ACC112 (cell line): ENCODE data around the gene MBNL3.

ENCODE experiments used
- H2AFZ ChIP-seq: fragments of 200-600 bp; sonication (generic); one replicate; pipeline ENCODE4 v1.6.0; 2017; ENCODE audit warnings: antibody characterized with exemption, low read length; ENCODE audit not compliant: unreplicated experiment
- H3K27ac ChIP-seq: fragments of 200-600 bp; sonication (generic); 2 replicates; pipeline ENCODE4 v1.5.1; 2014; ENCODE audit warnings: low read depth, mild to moderate bottlenecking, antibody characterized with exemption, low read length, moderate library complexity
- H3K27me3 ChIP-seq: fragments of 200-600 bp; sonication (generic); 2 replicates; pipeline ENCODE4 v1.6.1; 2014; ENCODE audit warnings: mild to moderate bottlenecking, antibody characterized with exemption, low read length, moderate library complexity, mixed read lengths; ENCODE audit not compliant: insufficient read depth
- H3K36me3 ChIP-seq: fragments of 200-600 bp; sonication (generic); 2 replicates; pipeline ENCODE4 v1.6.1; 2016; ENCODE audit warnings: mild to moderate bottlenecking, antibody characterized with exemption, low read length, moderate library complexity, mixed read lengths; ENCODE audit not compliant: insufficient read depth
- H3K4me1 ChIP-seq: fragments of 200-600 bp; sonication (generic); one replicate; pipeline ENCODE4 v1.6.1; 2016; ENCODE audit warnings: low read length, mixed read lengths; ENCODE audit not compliant: insufficient read depth, unreplicated experiment, control insufficient read depth
- H3K4me3 ChIP-seq: fragments of 200-600 bp; sonication (generic); 2 replicates; pipeline ENCODE4 v1.5.1; 2014; ENCODE audit warnings: mild to moderate bottlenecking, low read depth, low read length
- H3K79me2 ChIP-seq: fragments of 200-600 bp; sonication (generic); one replicate; pipeline ENCODE4 v1.6.0; 2016; ENCODE audit warnings: low read length; ENCODE audit not compliant: control insufficient read depth, unreplicated experiment, insufficient read depth

MBNL3 gene

DNA sequence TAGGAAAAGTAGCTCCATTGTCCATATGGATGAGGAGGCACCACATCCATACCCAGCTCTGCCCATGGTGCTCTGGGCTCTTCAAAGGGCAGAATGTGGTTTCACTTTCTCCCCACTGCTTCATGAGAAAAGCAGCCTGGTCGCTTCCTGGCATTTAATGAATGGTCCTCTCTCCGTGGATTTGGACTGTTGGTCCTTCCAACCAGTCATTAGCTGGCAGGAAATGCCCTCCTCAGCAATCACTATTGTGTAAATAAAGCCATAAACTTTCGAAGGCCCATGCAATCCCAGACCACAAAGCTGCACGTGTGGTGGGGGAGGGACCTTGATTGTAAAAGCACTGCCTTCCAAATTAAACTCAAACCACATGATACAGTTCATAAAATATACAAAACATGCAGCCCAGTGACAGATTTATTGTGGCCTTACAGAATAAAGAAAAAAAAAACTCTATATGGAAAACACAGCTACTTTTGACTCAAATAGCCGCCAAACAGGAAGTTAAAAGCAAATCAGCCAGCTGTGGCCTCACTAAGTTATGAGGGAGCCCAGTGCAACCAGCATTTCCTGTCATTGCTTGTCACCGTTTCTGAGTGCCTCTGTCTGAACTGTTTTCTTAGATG lies 8.1 kb downstream of the MBNL3 start:
- peak overlapping the region; percentile 55 for H3K27ac ChIP-seq
- peaks cover 11% of the 10 kb centered on the region for H3K4me1 ChIP-seq
- no peaks in the 10 kb centered on the region for H3K36me3 ChIP-seq
- H3K27me3 ChIP-seq = no peaks in the 10 kb centered on the region
- peak overlapping the region; percentile 69 for H3K4me3 ChIP-seq
- H3K79me2 ChIP-seq = no peaks in the 10 kb centered on the region
- peak overlapping the region; percentile 53 for H2AFZ ChIP-seq

DNA sequence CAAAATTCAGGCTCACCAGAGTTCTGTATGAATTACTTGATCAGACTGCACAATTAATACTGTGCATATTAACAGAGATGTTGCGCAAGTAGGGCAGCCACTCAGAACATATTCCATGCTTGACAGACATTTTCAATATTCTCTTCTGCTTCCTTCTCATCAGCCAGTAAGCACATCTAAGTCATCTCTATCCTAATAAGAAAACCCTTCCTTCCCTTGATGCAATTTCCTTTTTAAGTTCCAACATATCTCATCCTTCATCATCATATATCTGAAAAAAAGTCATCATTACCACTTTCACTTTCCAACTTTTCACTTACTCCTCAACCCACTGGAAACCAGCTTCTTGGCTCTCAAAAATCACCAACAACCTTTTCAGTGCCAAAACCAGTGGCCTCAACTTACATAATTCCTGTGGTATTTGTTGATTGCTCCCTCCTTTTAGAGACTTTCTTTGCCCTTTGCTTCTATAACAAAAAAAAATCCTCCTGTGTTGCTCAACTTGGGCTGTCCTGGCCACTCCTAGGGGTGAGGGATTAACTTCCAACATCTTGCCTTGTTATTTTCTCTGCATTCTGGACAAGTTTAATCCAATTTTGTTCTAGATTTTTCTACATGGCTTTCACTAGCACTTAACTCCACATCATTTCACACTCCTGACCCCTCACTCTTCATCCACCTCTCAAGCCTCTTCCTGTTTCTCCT lies 14.1 kb downstream of the MBNL3 start:
- no peaks in the 10 kb centered on the region for H3K27me3 ChIP-seq
- H3K4me3 ChIP-seq = no peak overlapping the region
- H3K36me3 ChIP-seq = no peaks in the 10 kb centered on the region
- H3K79me2 ChIP-seq = no peaks in the 10 kb centered on the region
- no peaks in the 10 kb centered on the region for H3K4me1 ChIP-seq
- H2AFZ ChIP-seq = peak overlapping the region; percentile 36
- peak overlapping the region; percentile 39 for H3K27ac ChIP-seq

DNA sequence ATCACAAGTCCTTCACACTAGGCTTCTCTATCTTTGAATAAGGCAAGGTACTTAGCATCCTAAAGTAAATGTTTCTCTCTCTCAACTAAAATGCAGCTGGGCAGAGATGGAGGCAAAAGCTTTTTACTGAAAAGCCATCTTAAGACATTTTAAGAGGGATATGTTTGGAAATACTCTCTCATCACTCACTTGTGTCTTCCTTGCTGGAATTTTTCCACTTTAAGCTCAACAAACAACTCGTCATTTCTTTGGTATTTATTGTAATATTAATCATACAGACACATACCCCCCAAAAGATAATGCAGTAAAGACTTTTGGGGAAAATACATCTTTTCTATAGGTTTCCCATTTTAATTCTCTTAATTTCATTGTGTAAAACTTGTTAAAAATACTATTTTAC lies 16.4 kb downstream of the MBNL3 start:
- no peak overlapping the region for H3K4me3 ChIP-seq
- H2AFZ ChIP-seq = no peak overlapping the region
- H3K27ac ChIP-seq = no peak overlapping the region
- H3K27me3 ChIP-seq = no peaks in the 10 kb centered on the region
- no peaks in the 10 kb centered on the region for H3K79me2 ChIP-seq
- no peaks in the 10 kb centered on the region for H3K36me3 ChIP-seq
- no peaks in the 10 kb centered on the region for H3K4me1 ChIP-seq

DNA sequence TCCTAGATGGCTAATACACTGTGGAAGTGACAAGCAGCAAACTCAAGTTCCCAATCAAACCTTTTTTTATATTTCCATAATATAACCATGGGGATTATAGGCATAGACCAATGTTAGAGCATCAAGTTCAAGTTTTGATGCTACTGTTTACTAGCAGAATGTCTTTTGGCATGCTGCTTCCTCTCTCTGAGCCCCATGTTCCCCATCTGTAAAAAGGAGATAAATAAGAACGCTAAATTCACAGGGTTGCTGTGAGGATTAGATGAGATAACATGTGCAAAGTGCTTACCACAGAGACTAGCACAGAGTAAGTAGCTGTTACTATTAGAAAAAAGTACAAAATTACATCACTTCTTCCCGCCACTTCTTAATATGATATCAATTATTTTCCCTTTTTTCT lies 18.0 kb downstream of the MBNL3 start:
- no peaks in the 10 kb centered on the region for H3K79me2 ChIP-seq
- no peaks in the 10 kb centered on the region for H3K36me3 ChIP-seq
- H3K4me3 ChIP-seq = no peak overlapping the region
- no peaks in the 10 kb centered on the region for H3K27me3 ChIP-seq
- H2AFZ ChIP-seq = no peak overlapping the region
- H3K27ac ChIP-seq = no peak overlapping the region
- H3K4me1 ChIP-seq = no peaks in the 10 kb centered on the region

DNA sequence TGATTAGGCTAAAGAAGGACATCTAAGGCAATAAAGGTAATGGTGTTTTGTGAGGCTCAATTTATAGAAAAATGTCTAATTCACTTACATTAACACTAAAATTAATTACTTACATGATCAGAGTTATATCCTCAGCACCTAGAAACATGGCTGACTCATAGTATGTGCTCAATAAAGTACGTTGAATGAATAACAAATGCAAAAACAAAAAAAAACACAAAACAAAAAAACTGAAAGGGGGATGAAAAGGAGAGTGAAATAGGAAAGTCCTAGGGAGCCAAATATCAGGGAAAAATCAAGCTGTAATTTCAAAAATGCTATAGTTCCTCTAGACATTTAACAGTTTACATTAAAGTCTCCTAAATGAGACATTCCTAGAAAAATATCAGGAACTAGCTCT lies 18.7 kb downstream of the MBNL3 start:
- H3K36me3 ChIP-seq = no peaks in the 10 kb centered on the region
- no peak overlapping the region for H3K4me3 ChIP-seq
- H3K27ac ChIP-seq = no peak overlapping the region
- no peaks in the 10 kb centered on the region for H3K27me3 ChIP-seq
- H3K79me2 ChIP-seq = no peaks in the 10 kb centered on the region
- no peak overlapping the region for H2AFZ ChIP-seq
- H3K4me1 ChIP-seq = no peaks in the 10 kb centered on the region

DNA sequence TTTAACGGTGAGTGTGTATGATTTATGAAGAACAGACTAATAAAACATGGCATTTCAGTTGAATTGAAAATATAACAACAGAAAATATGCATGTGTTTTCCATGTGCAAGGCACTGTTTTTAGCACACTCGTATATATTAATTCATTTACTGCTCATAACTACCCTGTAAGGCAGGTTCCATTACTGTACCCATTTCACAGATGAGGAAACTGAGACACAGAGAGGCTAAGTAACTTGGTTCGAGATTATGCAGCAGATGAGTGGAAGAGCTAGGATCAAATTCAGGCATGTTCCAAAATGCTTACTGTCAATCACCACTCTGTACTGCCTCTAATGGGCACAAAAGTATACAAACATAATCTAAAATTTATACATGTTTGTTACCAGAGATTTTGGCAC lies 20.4 kb downstream of the MBNL3 start:
- Histone ChIP-seq H3K27ac (no peak overlapping the region), H3K79me2 (no peaks in the 10 kb centered on the region), H3K4me3 (no peak overlapping the region), H3K36me3 (no peaks in the 10 kb centered on the region), H2AFZ (no peak overlapping the region), H3K27me3 (no peaks in the 10 kb centered on the region), H3K4me1 (no peaks in the 10 kb centered on the region)

DNA sequence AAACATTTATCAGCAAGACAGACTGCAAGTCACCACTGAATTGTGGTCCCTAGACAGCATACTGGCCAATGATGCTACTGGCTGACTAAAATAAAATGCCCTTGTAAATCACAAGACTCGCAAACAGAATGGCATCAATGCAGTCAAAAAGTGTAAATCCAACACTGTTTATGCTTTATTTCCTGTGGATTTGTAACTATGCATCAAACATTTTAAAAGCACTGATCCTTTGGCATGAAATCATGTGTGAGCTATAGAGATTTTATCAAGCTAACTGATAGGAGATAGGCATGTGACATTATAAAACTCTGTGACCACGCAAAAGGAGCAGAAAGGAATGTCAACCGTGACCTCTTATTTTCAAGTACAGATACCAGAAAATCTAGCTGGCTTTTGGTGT lies 20.8 kb downstream of the MBNL3 start:
- Histone ChIP-seq H2AFZ (no peak overlapping the region), H3K27ac (no peak overlapping the region), H3K27me3 (no peaks in the 10 kb centered on the region), H3K4me1 (no peaks in the 10 kb centered on the region), H3K36me3 (no peaks in the 10 kb centered on the region), H3K4me3 (no peak overlapping the region), H3K79me2 (no peaks in the 10 kb centered on the region)

DNA sequence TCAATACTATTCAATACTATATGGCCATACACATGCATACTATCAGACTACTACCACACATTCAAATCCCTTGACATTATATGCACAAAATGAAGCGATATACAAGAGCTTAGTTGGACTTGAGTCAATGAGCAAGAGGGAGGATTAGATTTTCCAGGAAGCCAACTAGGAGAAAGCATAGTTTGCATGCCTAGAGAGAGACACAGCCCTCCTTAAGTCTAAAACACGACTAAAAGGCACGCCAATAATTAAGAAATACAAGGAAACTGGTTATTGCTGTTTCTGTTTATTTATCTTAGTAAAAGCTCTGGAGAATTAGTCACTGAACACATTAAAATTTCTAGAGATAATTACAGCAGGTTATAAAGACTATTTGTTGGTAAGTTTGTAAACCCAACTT lies 21.8 kb downstream of the MBNL3 start:
- no peaks in the 10 kb centered on the region for H3K36me3 ChIP-seq
- H3K79me2 ChIP-seq = no peaks in the 10 kb centered on the region
- H3K4me1 ChIP-seq = no peaks in the 10 kb centered on the region
- no peak overlapping the region for H3K27ac ChIP-seq
- no peak overlapping the region for H3K4me3 ChIP-seq
- no peak overlapping the region for H2AFZ ChIP-seq
- H3K27me3 ChIP-seq = no peaks in the 10 kb centered on the region

DNA sequence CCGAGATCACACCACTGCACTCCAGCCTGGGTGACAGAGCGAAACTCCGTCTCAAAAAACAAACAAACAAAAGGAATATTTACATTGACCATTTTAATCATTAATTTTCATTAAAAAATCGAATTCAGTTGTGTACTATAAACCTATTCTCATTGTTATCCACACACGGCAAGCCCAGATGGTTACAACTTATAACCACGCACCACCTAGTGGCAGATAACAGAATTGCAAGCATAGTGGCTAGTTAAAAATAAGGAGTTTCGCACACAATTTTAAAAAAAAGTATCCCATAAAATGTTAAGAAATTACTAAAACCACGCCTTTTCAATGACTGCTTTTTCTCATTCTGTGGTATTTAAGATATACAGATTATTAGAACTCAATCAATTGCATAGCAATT lies 25.4 kb downstream of the MBNL3 start:
- no peaks in the 10 kb centered on the region for H3K27me3 ChIP-seq
- no peak overlapping the region for H2AFZ ChIP-seq
- no peaks in the 10 kb centered on the region for H3K36me3 ChIP-seq
- H3K4me3 ChIP-seq = no peak overlapping the region
- H3K4me1 ChIP-seq = no peaks in the 10 kb centered on the region
- H3K27ac ChIP-seq = no peak overlapping the region
- no peaks in the 10 kb centered on the region for H3K79me2 ChIP-seq

DNA sequence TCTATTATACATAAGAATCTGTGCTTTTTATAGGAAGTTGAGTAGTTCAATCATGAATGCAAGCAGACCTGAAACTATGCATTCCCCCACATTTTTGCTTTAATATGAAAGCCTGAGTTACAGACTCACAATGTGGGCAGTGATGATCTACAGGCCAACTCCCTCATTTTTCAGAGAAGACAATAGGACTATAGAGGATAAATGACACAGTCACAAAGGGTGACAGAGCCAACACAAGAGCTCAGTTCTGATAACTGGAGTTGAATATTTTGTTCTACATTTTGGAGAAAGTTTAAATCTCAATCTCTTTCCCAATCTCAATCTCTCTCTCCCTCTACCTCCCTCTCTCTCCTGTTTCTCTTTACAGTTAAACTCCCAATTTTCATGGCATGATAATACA lies 27.0 kb downstream of the MBNL3 start:
- H3K4me1 ChIP-seq = no peaks in the 10 kb centered on the region
- no peak overlapping the region for H3K27ac ChIP-seq
- H3K36me3 ChIP-seq = no peaks in the 10 kb centered on the region
- H2AFZ ChIP-seq = no peak overlapping the region
- H3K27me3 ChIP-seq = no peaks in the 10 kb centered on the region
- no peaks in the 10 kb centered on the region for H3K79me2 ChIP-seq
- no peak overlapping the region for H3K4me3 ChIP-seq

DNA sequence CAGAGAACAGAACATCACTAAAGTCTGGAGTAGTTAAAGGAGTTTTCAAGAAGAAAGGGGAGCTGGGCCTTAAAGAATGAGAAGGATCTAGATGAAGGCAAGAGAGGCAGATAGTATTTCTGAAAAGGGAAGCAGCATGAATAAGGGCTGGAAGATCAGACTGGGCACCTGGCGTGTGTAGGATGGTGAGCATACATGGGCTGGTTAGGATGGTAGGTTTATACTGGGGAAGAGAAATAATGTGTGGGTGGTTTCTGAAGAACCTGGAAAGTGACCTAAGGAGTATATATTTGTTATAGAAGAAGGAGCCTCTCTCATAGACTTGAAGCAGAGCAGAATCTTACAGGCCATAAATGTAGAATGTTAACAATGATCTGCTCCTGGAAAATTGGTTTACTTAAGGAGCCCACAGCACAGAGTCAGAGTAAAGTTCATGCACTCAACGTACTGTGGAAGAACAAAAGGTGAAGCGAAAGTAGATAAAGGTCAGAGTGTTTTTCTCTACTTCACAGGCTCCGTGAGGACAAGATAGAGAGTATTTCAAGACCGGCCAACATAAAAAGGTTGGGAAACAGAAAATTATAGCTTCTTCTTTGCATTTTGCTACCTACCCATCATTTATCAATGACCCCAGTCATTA lies 35.8 kb downstream of the MBNL3 start:
- H3K36me3 ChIP-seq = no peaks in the 10 kb centered on the region
- H3K4me3 ChIP-seq = no peak overlapping the region
- H3K27ac ChIP-seq = no peak overlapping the region
- H3K27me3 ChIP-seq = no peaks in the 10 kb centered on the region
- H3K79me2 ChIP-seq = no peaks in the 10 kb centered on the region
- no peak overlapping the region for H2AFZ ChIP-seq
- no peaks in the 10 kb centered on the region for H3K4me1 ChIP-seq
